HCT116 (cell line): ENCODE measurements around the gene CACNA2D3. TPM values are rescaled to one million over a fixed set of nuclear protein-coding genes. Genes with fewer than 3 reads are reported as not detected.

Source experiments
- ATAC-seq: fragments of 200-7000 bp; cut with Tn5 transposase; 2 replicates; pipeline ENCODE4 v1.9.1; 2020; ENCODE audit warnings: mild to moderate bottlenecking, moderate library complexity
- BruUV-seq: library from RNA; stranded (reverse); fragments of 400-500 nt; replicated peaks from 2 replicates; lab custom pipeline; 2021; lab: Mats Ljungman, UMichigan
- CTCF ChIA-PET: fragments of 300-600 bp; sonication (Branson Sonifier 250); formaldehyde crosslinking; loops from one replicate; lab custom pipeline; 2021; ENCODE audit warnings: antibody characterized with exemption; lab: Charles Lee
- POLR2A ChIA-PET: fragments of 300-600, 350-600 bp; sonication (Branson Sonifier 250); formaldehyde crosslinking; loops from one replicate; lab custom pipeline; 2021; ENCODE audit warnings: antibody characterized with exemption; lab: Charles Lee
- RAD21 ChIA-PET, 2 experiments: fragments of 300-600 bp; sonication (Branson Sonifier 250); formaldehyde crosslinking; loops; one replicate each; lab custom pipeline; 2023; ENCODE audit warnings: low total read pairs in 2 of 2; ENCODE audit not compliant: uncharacterized antibody in 2 of 2, unreplicated experiment in 2 of 2, low non-redundant PET in 1 of 2; lab: Charles Lee
- DNase-seq: peaks from one replicate; pipeline ENCODE4 v3.0.0-alpha.2; 2010; ENCODE audit warnings: low read depth, low spot score
- H2AFZ ChIP-seq: fragments of 200-600 bp; shearing (Covaris generic), sonication (generic); 2 replicates; pipeline ENCODE4 v1.6.1; 2017; ENCODE audit warnings: low read depth, mixed run types, mixed read lengths, antibody characterized with exemption, low read length; ENCODE audit not compliant: poor library complexity, severe bottlenecking
- H3K27ac ChIP-seq: 2 replicates; pipeline ENCODE4 v1.5.1; 2012; ENCODE audit warnings: low read depth, low read length
- H3K27me3 ChIP-seq: fragments of 200-600 bp; sonication (generic); 2 replicates; pipeline ENCODE4 v1.6.1; 2016; ENCODE audit warnings: mixed run types, low read length, mixed read lengths; ENCODE audit not compliant: insufficient read depth
- H3K36me3 ChIP-seq, 2 experiments: fragments of 200-500 bp in 1 of 2; fragments of 200-600 bp in 1 of 2; sonication (Bioruptor generic) in 1 of 2; sonication (generic) in 1 of 2; 2 replicates each; pipeline versions ENCODE4 v1.5.1 to v1.6.1; 2014 to 2016; ENCODE audit warnings: low read length in 2 of 2, inconsistent platforms in 1 of 2, mixed read lengths in 1 of 2, mixed run types in 1 of 2; ENCODE audit not compliant: insufficient read depth in 2 of 2, control insufficient read depth in 1 of 2
- H3K4me1 ChIP-seq, 2 experiments: fragments of 200-600 bp in 1 of 2; sonication (generic) in 1 of 2; 2 replicates each; pipeline versions ENCODE4 v1.5.1 to v1.6.1; 2012 to 2017; ENCODE audit warnings: low read length in 2 of 2, inconsistent platforms in 1 of 2, mild to moderate bottlenecking in 1 of 2, mixed read lengths in 1 of 2, mixed run types in 1 of 2, moderate library complexity in 1 of 2; ENCODE audit not compliant: insufficient read depth in 2 of 2, control insufficient read depth in 1 of 2
- H3K4me2 ChIP-seq: fragments of 200-600 bp; sonication (generic); 2 replicates; pipeline ENCODE4 v1.6.1; 2017; ENCODE audit warnings: mixed run types, low read length, mixed read lengths
- H3K4me3 ChIP-seq, 2 experiments: fragments of 200-600 bp in 1 of 2; sonication (generic) in 1 of 2; replicated peaks in 1 of 2; 2 replicates each; pipeline ENCODE4 v1.5.1; 2011 to 2016; ENCODE audit warnings: low read length in 2 of 2, control low read depth in 1 of 2, low read depth in 1 of 2, mild to moderate bottlenecking in 1 of 2, mixed read lengths in 1 of 2, mixed run types in 1 of 2
- H3K79me2 ChIP-seq: fragments of 200-600 bp; sonication (generic); 2 replicates; pipeline ENCODE4 v1.6.1; 2017; ENCODE audit warnings: mild to moderate bottlenecking, mixed run types, low read length, moderate library complexity, mixed read lengths; ENCODE audit not compliant: insufficient read depth
- H3K9ac ChIP-seq: fragments of 200-600 bp; sonication (generic); 2 replicates; pipeline ENCODE4 v1.6.1; 2016; ENCODE audit warnings: low read length, mixed read lengths
- H3K9me2 ChIP-seq: fragments of 200-600 bp; sonication (generic), shearing (Covaris generic); 2 replicates; pipeline ENCODE4 v1.6.1; 2017; ENCODE audit warnings: mixed run types, mild to moderate bottlenecking, moderate library complexity; ENCODE audit not compliant: insufficient read depth
- H3K9me3 ChIP-seq, 2 experiments: fragments of 200-500 bp in 1 of 2; fragments of 200-600 bp in 1 of 2; sonication (Bioruptor generic) in 1 of 2; sonication (generic) in 1 of 2; 2 replicates each; pipeline ENCODE4 v1.6.1; 2014 to 2017; ENCODE audit warnings: low read length in 2 of 2, mixed read lengths in 2 of 2, inconsistent platforms in 1 of 2, low read depth in 1 of 2, mild to moderate bottlenecking in 1 of 2, mixed run types in 1 of 2, moderate library complexity in 1 of 2; ENCODE audit not compliant: control insufficient read depth in 1 of 2, insufficient read depth in 1 of 2
- H4K20me1 ChIP-seq: fragments of 200-600 bp; sonication (generic), shearing (Covaris generic); 2 replicates; pipeline ENCODE4 v1.6.1; 2017; ENCODE audit warnings: mixed run types, mild to moderate bottlenecking, moderate library complexity; ENCODE audit not compliant: insufficient read depth
- ATF3 ChIP-seq: IDR thresholded peaks from 2 replicates; pipeline ENCODE4 v1.6.1; 2012
- CBX3 ChIP-seq: IDR thresholded peaks from 2 replicates; pipeline ENCODE4 v1.6.1; 2012; ENCODE audit warnings: low read depth
- ELF1 ChIP-seq: IDR thresholded peaks from 2 replicates; pipeline ENCODE4 v1.6.1; 2012; ENCODE audit warnings: low read depth, borderline replicate concordance
- JUND ChIP-seq: IDR thresholded peaks from 2 replicates; pipeline ENCODE4 v1.6.1; 2012
- MAX ChIP-seq: IDR thresholded peaks from 2 replicates; pipeline ENCODE4 v1.6.1; 2012
- RAD21 ChIP-seq: IDR thresholded peaks from 2 replicates; pipeline ENCODE4 v1.6.1; 2012; ENCODE audit warnings: low read depth, mild to moderate bottlenecking
- REST ChIP-seq: IDR thresholded peaks from 2 replicates; pipeline ENCODE4 v1.6.1; 2012; ENCODE audit warnings: low read depth
- SP1 ChIP-seq: IDR thresholded peaks from 2 replicates; pipeline ENCODE4 v1.6.1; 2012; ENCODE audit warnings: low read depth
- ZBTB33 ChIP-seq: IDR thresholded peaks from 2 replicates; pipeline ENCODE4 v1.6.1; 2011; ENCODE audit warnings: mild to moderate bottlenecking, low read length, moderate library complexity; ENCODE audit not compliant: insufficient replicate concordance; ENCODE audit errors: extremely low read depth
- intact Hi-C: fragments of 100-400 bp; cut with micrococcal nuclease; formaldehyde crosslinking; loops from 2 replicates; pipeline ENCODE4 v1.10.0; 2022
- total RNA-seq: library from RNA; stranded (reverse); gene quantifications from one replicate; pipeline ENCODE4 v1.2.1, GENCODE V29; 2021; ENCODE audit not compliant: unreplicated experiment

Gene CACNA2D3
- total RNA-seq, 1 experiment from 2014 or later = 0.20 TPM

GRCh38 chr3:54341811-54342210 lies 219.5 kb downstream of the CACNA2D3 start:
- CTCF ChIA-PET = no interaction called here
- BruUV-seq = no TSS peak
- no peaks in the 10 kb centered on the region for H3K9me2 ChIP-seq

More at GRCh38 chr3:54341811-54342210, 219.5 kb downstream of the CACNA2D3 start:
- no peak for DNase-seq
- POLR2A ChIA-PET = no interaction called here
- no peak for ATAC-seq
- H3K9me3 ChIP-seq = no peaks in the 10 kb centered on the region
- peaks cover 28% of the 10 kb centered on the region for H3K27me3 ChIP-seq
- H3K9ac ChIP-seq = no peak overlapping the region
- TF ChIP-seq JUND = no peak
- TF ChIP-seq RAD21 = no peak
- no peak for TF ChIP-seq ZBTB33
- no peak for TF ChIP-seq ELF1
- no peak for TF ChIP-seq ATF3
- TF ChIP-seq CBX3 = no peak
- TF ChIP-seq REST = no peak
- TF ChIP-seq MAX = no peak
- TF ChIP-seq SP1 = no peak
- TF ChIP-seq, all 23 proteins: peak for 0
- H3K4me2 ChIP-seq = no peak overlapping the region
- RAD21 ChIA-PET = no interaction called here
- intact Hi-C loops = no loop called here
- no peaks in the 10 kb centered on the region for H3K79me2 ChIP-seq
- no peaks in the 10 kb centered on the region for H3K4me1 ChIP-seq
- H2AFZ ChIP-seq = no peak overlapping the region
- no peaks in the 10 kb centered on the region for H4K20me1 ChIP-seq
- H3K4me3 ChIP-seq = no peak overlapping the region
- H3K36me3 ChIP-seq = no peaks in the 10 kb centered on the region
- H3K27ac ChIP-seq = no peak overlapping the region
